ENCODE data around the gene ZNF691.
"Not testable (repeated sequence)": the region's sequence is repeated elsewhere in the genome, so short reads cannot be mapped to it uniquely, and the experiment has no call there.

ZNF691 gene

GRCh38 chr1:42851960-42852607 is 5.7 kb downstream of the ZNF691 start:
- TF ChIP-seq, protein P1, sequence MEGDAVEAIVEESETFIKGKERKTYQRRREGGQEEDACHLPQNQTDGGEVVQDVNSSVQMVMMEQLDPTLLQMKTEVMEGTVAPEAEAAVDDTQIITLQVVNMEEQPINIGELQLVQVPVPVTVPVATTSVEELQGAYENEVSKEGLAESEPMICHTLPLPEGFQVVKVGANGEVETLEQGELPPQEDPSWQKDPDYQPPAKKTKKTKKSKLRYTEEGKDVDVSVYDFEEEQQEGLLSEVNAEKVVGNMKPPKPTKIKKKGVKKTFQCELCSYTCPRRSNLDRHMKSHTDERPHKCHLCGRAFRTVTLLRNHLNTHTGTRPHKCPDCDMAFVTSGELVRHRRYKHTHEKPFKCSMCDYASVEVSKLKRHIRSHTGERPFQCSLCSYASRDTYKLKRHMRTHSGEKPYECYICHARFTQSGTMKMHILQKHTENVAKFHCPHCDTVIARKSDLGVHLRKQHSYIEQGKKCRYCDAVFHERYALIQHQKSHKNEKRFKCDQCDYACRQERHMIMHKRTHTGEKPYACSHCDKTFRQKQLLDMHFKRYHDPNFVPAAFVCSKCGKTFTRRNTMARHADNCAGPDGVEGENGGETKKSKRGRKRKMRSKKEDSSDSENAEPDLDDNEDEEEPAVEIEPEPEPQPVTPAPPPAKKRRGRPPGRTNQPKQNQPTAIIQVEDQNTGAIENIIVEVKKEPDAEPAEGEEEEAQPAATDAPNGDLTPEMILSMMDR (IDR thresholded peaks at IDR 0.05): no peak
- H3K27ac ChIP-seq: no peak overlapping the region
- no peaks in the 10 kb centered on the region for H3K27me3 ChIP-seq
- H3K36me3 ChIP-seq: peaks cover 15% of the 10 kb centered on the region
- H3K4me3 ChIP-seq (ENCODE audit: low read depth in 1 of 2, low read length in 1 of 2): no peak overlapping the region
- H3K4me1 ChIP-seq (ENCODE audit: control insufficient read depth in 1 of 2, insufficient read depth in 1 of 2, low read depth in 1 of 2, low read length in 1 of 2): peaks cover under 1% of the 10 kb centered on the region in 2 experiments
- H3K9me3 ChIP-seq: no peaks in the 10 kb centered on the region

DNA sequence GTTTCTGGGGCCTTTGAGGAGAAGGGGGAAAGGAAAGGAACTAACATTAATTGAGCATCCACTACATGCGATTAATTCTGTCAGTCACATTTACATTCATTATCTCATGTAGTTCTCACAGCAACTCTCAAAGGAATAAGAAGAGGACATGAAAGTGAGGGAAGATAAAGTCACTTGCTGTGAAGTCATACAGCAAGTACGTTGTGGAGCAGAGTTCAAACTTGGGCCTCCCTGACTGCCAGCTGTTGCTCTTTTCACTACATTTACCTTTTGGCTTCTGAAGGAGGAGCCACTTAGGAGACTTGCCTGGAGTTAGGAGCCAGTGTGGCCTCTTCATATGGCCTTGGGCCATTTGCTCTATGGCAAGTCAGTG is 6.2 kb downstream of the ZNF691 start:
- no peak overlapping the region for H3K4me3 ChIP-seq (ENCODE audit: low read depth in 1 of 2, low read length in 1 of 2)
- no peaks in the 10 kb centered on the region for H3K9me3 ChIP-seq
- peaks cover 15% of the 10 kb centered on the region for H3K36me3 ChIP-seq
- H3K4me1 ChIP-seq (ENCODE audit: control insufficient read depth in 1 of 2, insufficient read depth in 1 of 2, low read depth in 1 of 2, low read length in 1 of 2): no peaks in the 10 kb centered on the region
- TF ChIP-seq, protein P1 (IDR thresholded peaks at IDR 0.05): no peak
- H3K27me3 ChIP-seq: no peaks in the 10 kb centered on the region
- H3K27ac ChIP-seq: no peak overlapping the region

GRCh38 chr1:42853116-42853884 is 6.9 kb downstream of the ZNF691 start:
- Histone ChIP-seq H3K36me3 (peaks cover 15% of the 10 kb centered on the region), H3K4me1 (ENCODE audit: control insufficient read depth in 1 of 2, insufficient read depth in 1 of 2, low read depth in 1 of 2, low read length in 1 of 2) (no peaks in the 10 kb centered on the region), H3K27ac (no peak overlapping the region), H3K27me3 (no peaks in the 10 kb centered on the region), H3K4me3 (ENCODE audit: low read depth in 1 of 2, low read length in 1 of 2) (no peak overlapping the region), H3K9me3 (no peaks in the 10 kb centered on the region)
- TF ChIP-seq, protein P1 (IDR thresholded peaks at IDR 0.05): no peak

DNA sequence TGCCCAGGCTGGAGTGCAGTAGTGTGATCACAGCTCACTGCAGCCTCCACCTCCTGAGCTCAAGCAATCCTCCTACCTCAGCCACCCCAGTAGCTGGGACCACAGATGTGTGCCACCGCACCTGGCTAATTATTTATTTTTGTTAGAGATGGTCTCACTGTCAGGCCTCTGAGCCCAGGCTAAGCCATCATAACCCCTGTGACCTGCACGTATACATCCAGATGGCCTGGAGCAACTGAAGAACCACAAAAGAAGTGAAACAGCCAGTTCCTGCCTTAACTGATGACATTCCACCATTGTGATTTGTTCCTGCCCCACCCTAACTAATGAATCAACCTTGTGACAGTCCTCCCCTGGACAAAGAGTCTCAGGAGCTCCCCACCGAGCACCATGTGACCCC is 10.1 kb downstream of the ZNF691 start:
- H3K27me3 ChIP-seq; H3K27ac ChIP-seq; H3K4me3 ChIP-seq (ENCODE audit: low read depth in 1 of 2, low read length in 1 of 2); H3K4me1 ChIP-seq (ENCODE audit: control insufficient read depth in 1 of 2, insufficient read depth in 1 of 2, low read depth in 1 of 2, low read length in 1 of 2); H3K36me3 ChIP-seq; H3K9me3 ChIP-seq: not testable (repeated sequence)

GRCh38 chr1:42859366-42859765 is 13.0 kb downstream of the ZNF691 start:
- not testable (repeated sequence) for H3K4me1 ChIP-seq (ENCODE audit: control insufficient read depth in 1 of 2, insufficient read depth in 1 of 2, low read depth in 1 of 2, low read length in 1 of 2); H3K36me3 ChIP-seq; H3K4me3 ChIP-seq (ENCODE audit: low read depth in 1 of 2, low read length in 1 of 2); H3K9me3 ChIP-seq; H3K27me3 ChIP-seq; H3K27ac ChIP-seq

DNA sequence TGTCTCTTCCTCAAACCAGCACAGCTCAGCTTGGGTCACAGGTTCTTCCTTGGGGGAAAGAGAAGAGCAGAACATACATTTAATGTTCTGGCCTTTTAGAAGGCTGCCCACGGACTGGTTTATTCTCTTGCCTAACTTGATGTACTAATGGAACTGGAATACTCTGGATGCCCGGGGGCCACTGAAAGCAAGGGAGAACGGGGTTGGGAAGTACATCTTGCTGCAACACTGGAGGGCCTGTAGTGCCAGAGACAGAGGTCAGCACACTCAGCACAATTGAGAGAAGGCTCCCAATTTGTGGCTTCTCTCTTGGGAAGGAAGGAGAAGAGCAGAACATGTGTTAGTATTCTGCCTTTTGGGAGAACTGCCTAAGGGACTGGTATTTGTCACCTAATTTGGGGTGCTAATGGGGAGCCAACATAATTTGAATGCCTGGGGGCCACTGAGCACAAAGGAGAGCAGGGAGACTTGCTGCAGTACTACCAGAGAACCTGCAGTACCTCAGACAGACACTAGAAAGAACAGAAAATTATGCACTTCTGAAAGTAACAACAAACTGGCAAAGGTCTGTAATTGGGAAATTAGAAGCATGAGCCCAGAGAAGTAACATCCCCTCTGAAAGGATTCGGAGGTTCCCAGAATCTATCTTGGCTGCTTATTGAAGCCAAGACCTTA is 14.1 kb downstream of the ZNF691 start:
- no peaks in the 10 kb centered on the region for H3K4me1 ChIP-seq (ENCODE audit: control insufficient read depth in 1 of 2, insufficient read depth in 1 of 2, low read depth in 1 of 2, low read length in 1 of 2)
- no peak overlapping the region for H3K27ac ChIP-seq
- no peak overlapping the region for H3K4me3 ChIP-seq (ENCODE audit: low read depth in 1 of 2, low read length in 1 of 2)
- H3K27me3 ChIP-seq: peaks cover 6% of the 10 kb centered on the region
- TF ChIP-seq, protein P1 (IDR thresholded peaks at IDR 0.05): no peak
- H3K9me3 ChIP-seq: no peaks in the 10 kb centered on the region
- H3K36me3 ChIP-seq: no peaks in the 10 kb centered on the region
